Psoas muscle (tissue), 8 donors: ENCODE data around the gene VAMP1. TPM values are rescaled to one million over a fixed set of nuclear protein-coding genes. Genes with fewer than 3 reads are reported as not detected.

Experiments used
- ATAC-seq, 4 donors: fragments of 200-7000 bp; cut with Tn5 transposase; one replicate each; pipeline ENCODE4 v1.9.1; 2020; ENCODE audit warnings: moderate library complexity in 3 of 4, mild to moderate bottlenecking in 2 of 4
- DNase-seq, 2 donors: peaks; one replicate each; pipeline ENCODE4 v3.0.0-alpha.2; 2020
- H3K27ac ChIP-seq: fragments of 200-600 bp; one replicate; pipeline ENCODE4 v1.8.0; 2022
- H3K27me3 ChIP-seq, 3 donors: fragments of 200-600 bp in 1 of 3; one replicate each; pipeline versions ENCODE4 v1.6.1 to v1.8.0; 2013 to 2022; ENCODE audit warnings: low read length in 2 of 3, mild to moderate bottlenecking in 2 of 3, moderate library complexity in 1 of 3; ENCODE audit not compliant: insufficient read depth in 3 of 3
- H3K36me3 ChIP-seq, 2 donors: fragments of 200-600 bp in 1 of 2; one replicate each; pipeline versions ENCODE4 v1.6.1 to v1.8.0; 2013 to 2022; ENCODE audit warnings: low read depth in 1 of 2, mild to moderate bottlenecking in 1 of 2, moderate library complexity in 1 of 2; ENCODE audit not compliant: insufficient read depth in 1 of 2
- H3K4me1 ChIP-seq: fragments of 200-600 bp; one replicate; pipeline ENCODE4 v1.8.0; 2022
- H3K4me3 ChIP-seq: fragments of 200-600 bp; one replicate; pipeline ENCODE4 v1.8.0; 2022; ENCODE audit warnings: mild to moderate bottlenecking
- H3K9me3 ChIP-seq: fragments of 200-600 bp; one replicate; pipeline ENCODE4 v1.8.0; 2022
- CTCF ChIP-seq: fragments of 200-600 bp; IDR thresholded peaks from one replicate; pipeline ENCODE4 v1.8.0; 2022; ENCODE audit warnings: antibody characterized with exemption
- WGBS, 3 donors: extraction: QIAGEN DNeasy Blood & Tissue Kit; methylation state at CpG; one replicate each; pipeline versions ENCODE4 v1.1.6 to v1.1.7; 2013; 5-methylcytosine and 5-hydroxymethylcytosine counted together
- intact Hi-C, 2 donors: fragments of 100-400 bp; cut with DNase I; formaldehyde crosslinking; loops; one replicate each; pipeline versions ENCODE4 v1.11.0 to v1.14.2; 2022
- polyA plus RNA-seq, 3 donors: library from polyadenylated mRNA; stranded (reverse); fragments of 200-250 nt; gene quantifications; one replicate each; pipeline ENCODE4 v1.2.3, GENCODE V29; 2013
- total RNA-seq, 4 donors: library from RNA; stranded (reverse); fragmentation: NEBNext Ultra II Directional in 2 of 4; extraction: Animal tissue kit (Norgen Biotek cat#: 25700) in 2 of 4; gene quantifications; one replicate each; pipeline versions ENCODE4 v1.2.1 to v1.2.4, GENCODE V29; 2021 to 2023
- donor health status: healthy with polysubstance abuse.
- donor health status: DM: no; HTN: no; CAD: no; lungs with moderate emphysema.
- donor health status: Bipolar disorder and iron deficiency.
- donor health status: healthy.
- donor health status: DM: yes; HTN: yes; CAD: no.
- donor health status: DM: no; HTN: no; CAD: no.
- donor health status: DM: no; HTN: no; CAD: no.
- donor health status: DM: yes; HTN: yes; CAD: no.

VAMP1 gene
- total and polyA plus RNA-seq, 7 donors, result 1.5 to 16.9 (median 2.1) TPM

GRCh38 chr12:6444704-6445688 is 25.5 kb downstream of the VAMP1 start, which contains the start of gene CD27:
Gene CD27, plus strand, starts transcription at chr12:6444955. Its CDS starts 141 bp downstream, at chr12:6445096.
- no peak for TF ChIP-seq CTCF
- peaks cover 0 to 62% of the 10 kb centered on the region in 2 donors for H3K36me3 ChIP-seq

GRCh38 chr12:6444031-6444430 is 26.4 kb downstream of the VAMP1 start:
- Histone ChIP-seq H3K4me3 (no peak overlapping the region), H3K9me3 (no peaks in the 10 kb centered on the region), H3K27ac (no peak overlapping the region), H3K36me3 (peaks cover 0 to 64% of the 10 kb centered on the region in 2 donors), H3K27me3 (no peaks in the 10 kb centered on the region), H3K4me1 (no peaks in the 10 kb centered on the region)
- intact Hi-C loops, result no loop called here
- no peak for ATAC-seq
- WGBS, 3 donors, result 82 to 90% (median 87%) methylated on average over 4 of the region's 4 CpGs
- DNase-seq, result no peak
- TF ChIP-seq CTCF, result no peak

More at GRCh38 chr12:6444704-6445688, 25.5 kb downstream of the VAMP1 start, which contains the start of gene CD27:
- Histone ChIP-seq H3K27me3 (no peaks in the 10 kb centered on the region), H3K4me1 (no peaks in the 10 kb centered on the region), H3K27ac (no peak within 1 kb of the TSS), H3K9me3 (no peaks in the 10 kb centered on the region), H3K4me3 (no peak within 1 kb of the TSS)
- ATAC-seq (no peak), DNase-seq (no peak)
- intact Hi-C loops, result no loop called here
- 87 to 89% (median 88%) methylated on average over 16 of the region's 16 CpGs for WGBS, 3 donors

- ATAC-seq (no peak), DNase-seq (no peak)
- 58 to 61% (median 60%) methylated on average over 9 of the region's 9 CpGs for WGBS, 3 donors
- H3K36me3 ChIP-seq, result peaks cover 0 to 67% of the 10 kb centered on the region in 2 donors
- H3K4me1 ChIP-seq, result no peaks in the 10 kb centered on the region
- no peak overlapping the region for H3K27ac ChIP-seq
- intact Hi-C loops, result no loop called here
- no peaks in the 10 kb centered on the region for H3K27me3 ChIP-seq
- H3K4me3 ChIP-seq, result no peak overlapping the region
- no peaks in the 10 kb centered on the region for H3K9me3 ChIP-seq
- no peak for TF ChIP-seq CTCF
Observed at GRCh38 chr12:6443361-6443983, 27.0 kb downstream of the VAMP1 start.

- DNase-seq (no peak), ATAC-seq (no peak)
- H3K9me3 ChIP-seq, result no peaks in the 10 kb centered on the region
- WGBS, 3 donors, result 71 to 90% (median 79%) methylated on average over 8 to 9 of the region's 9 CpGs
- H3K4me1 ChIP-seq, result no peaks in the 10 kb centered on the region
- no peak for TF ChIP-seq CTCF
- intact Hi-C loops, result no loop called here
- H3K27ac ChIP-seq, result no peak overlapping the region
- H3K27me3 ChIP-seq, result no peaks in the 10 kb centered on the region
- H3K36me3 ChIP-seq, result peaks cover 0 to 64% of the 10 kb centered on the region in 2 donors
- H3K4me3 ChIP-seq, result no peak overlapping the region
Observed at GRCh38 chr12:6442836-6443235, 27.6 kb downstream of the VAMP1 start.
